ENCODE data around the gene BPIFB6. TPM values are rescaled to one million over a fixed set of nuclear protein-coding genes. Genes with fewer than 3 reads are reported as not detected.

Gene BPIFB6
- polyA plus RNA-seq, 1 of the 3 experiments (the other 2 are of a cell fraction), result not detected

DNA sequence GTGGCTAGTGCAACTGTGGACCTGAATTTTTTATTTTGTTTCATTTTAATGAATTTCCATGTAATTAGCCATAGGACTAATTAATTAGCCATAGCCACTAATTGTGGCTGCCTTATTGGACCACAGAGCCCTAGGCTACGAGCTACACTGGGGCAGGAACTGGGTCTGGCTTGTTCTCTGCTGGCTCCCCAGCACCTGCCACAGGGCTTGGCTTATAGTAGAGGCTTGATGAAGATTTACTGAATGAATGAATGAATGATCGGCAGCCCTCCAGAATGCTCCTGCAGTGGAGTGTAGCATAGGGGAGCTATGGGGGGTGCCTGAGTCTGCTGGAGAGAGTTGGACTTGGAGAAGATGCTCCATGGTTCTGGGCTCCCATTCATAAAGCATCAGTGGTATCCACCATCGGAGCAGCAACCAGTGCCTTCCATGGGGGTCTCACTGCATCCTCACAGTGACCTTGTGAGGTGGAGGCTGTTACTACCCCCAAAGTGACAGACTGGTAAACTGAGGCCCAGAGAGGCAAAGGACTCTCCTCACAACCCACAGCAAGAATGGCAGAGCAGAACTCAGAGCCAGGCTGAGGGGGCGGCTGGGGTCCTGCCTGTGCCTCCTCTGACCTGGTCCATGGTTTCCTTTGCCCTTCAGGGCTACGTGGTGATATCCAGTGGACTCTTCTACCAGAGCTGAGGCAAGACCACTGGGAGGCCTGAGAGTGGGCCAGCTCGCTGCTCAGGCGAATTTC, 8.6 kb upstream of the BPIFB6 start:
- Histone ChIP-seq H3K9me3 (no peaks in the 10 kb centered on the region), H4K20me1 (ENCODE audit: insufficient read depth) (no peaks in the 10 kb centered on the region), H3K79me2 (ENCODE audit: insufficient read depth) (no peaks in the 10 kb centered on the region), H3K4me3 (ENCODE audit: low read depth in 2 of 2, low read length in 1 of 2) (no peak overlapping the region), H3K27ac (ENCODE audit: low read depth in 2 of 2, low read length in 1 of 2) (no peak overlapping the region), H3F3A (replicated peaks; ENCODE audit: insufficient read depth) (no peaks in the 10 kb centered on the region), H3K27me3 (ENCODE audit: insufficient read depth) (peaks cover 10% of the 10 kb centered on the region; the same call in 1 of the 2 replicates), H3K36me3 (replicated peaks in 1 of 2; ENCODE audit: control insufficient read depth in 1 of 2, insufficient read depth in 2 of 2, low read length in 1 of 2) (no peaks in the 10 kb centered on the region), H3K4me1 (ENCODE audit: control insufficient read depth in 1 of 2, insufficient read depth in 2 of 2, low read depth in 1 of 2, low read length in 1 of 2) (no peaks in the 10 kb centered on the region), H3K9ac (no peak overlapping the region), H3K4me2 (no peak overlapping the region), H3K9me2 (no peaks in the 10 kb centered on the region), H2AFZ (ENCODE audit: low read depth) (no peak overlapping the region)
- POLR2A ChIA-PET, result no interaction called here
- TF ChIP-seq FOXM1 (IDR thresholded peaks at IDR 0.05; ENCODE audit: low read depth) (no peak), USF2 (IDR thresholded peaks at IDR 0.05; ENCODE audit: borderline replicate concordance, low read depth, low read length) (no peak), GABPA (IDR thresholded peaks at IDR 0.05; ENCODE audit: low read depth) (no peak), RFX5 (IDR thresholded peaks at IDR 0.05; ENCODE audit: low read length) (no peak), EP300 (IDR thresholded peaks at IDR 0.05; ENCODE audit: borderline replicate concordance in 1 of 2, low read depth in 1 of 2, low read length in 1 of 2) (no peak), POLR2AphosphoS5 (IDR thresholded peaks at IDR 0.05; ENCODE audit: low read depth, low read length) (no peak), EZH2phosphoT487 (IDR thresholded peaks at IDR 0.05; ENCODE audit: borderline replicate concordance, low read depth) (no peak), RCOR1 (IDR thresholded peaks at IDR 0.05; ENCODE audit: low read length) (no peak), RXRA (IDR thresholded peaks at IDR 0.05; ENCODE audit: borderline replicate concordance, low read depth) (no peak), MXI1 (IDR thresholded peaks at IDR 0.05; ENCODE audit: low read depth, low read length) (no peak), ZBTB33 (IDR thresholded peaks at IDR 0.05; ENCODE audit: borderline replicate concordance, low read depth) (no peak), PBX3 (IDR thresholded peaks at IDR 0.05) (no peak), TEAD4 (IDR thresholded peaks at IDR 0.05; ENCODE audit: borderline replicate concordance, insufficient read depth) (no peak), SIN3A (IDR thresholded peaks at IDR 0.05; ENCODE audit: borderline replicate concordance, low read depth, low read length) (no peak), CHD2 (IDR thresholded peaks at IDR 0.05; ENCODE audit: low read length, partially characterized antibody) (no peak), USF1 (IDR thresholded peaks at IDR 0.05; ENCODE audit: borderline replicate concordance, low read depth) (no peak), YY1 (IDR thresholded peaks at IDR 0.05; ENCODE audit: low read depth) (no peak), NRF1 (IDR thresholded peaks at IDR 0.05; ENCODE audit: low read depth, low read length) (no peak), GATA2 (CRISPR knock-in tag; IDR thresholded peaks at IDR 0.05) (no peak)
- TF ChIP-seq, protein P1, sequence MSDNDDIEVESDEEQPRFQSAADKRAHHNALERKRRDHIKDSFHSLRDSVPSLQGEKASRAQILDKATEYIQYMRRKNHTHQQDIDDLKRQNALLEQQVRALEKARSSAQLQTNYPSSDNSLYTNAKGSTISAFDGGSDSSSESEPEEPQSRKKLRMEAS (IDR thresholded peaks at IDR 0.05; ENCODE audit: low read depth), result no peak
- DNase-seq, result no peak
- CTCF ChIA-PET, result interaction anchor here (1.4 kb wide), 1 partner anchor 9 kb away, joined by 3 read pairs; no protein-coding TSS in a partner anchor
- 0% methylated on average over 6 of the region's 7 CpGs for WGBS (ENCODE audit: low lambda C conversion rate)

All from SK-N-SH (cell line).